ENCODE data around the gene MYO5B. TPM values are rescaled to one million over a fixed set of nuclear protein-coding genes. Genes with fewer than 3 reads are reported as not detected.

MYO5B gene
- total RNA-seq, 4 donors from 2014 or later = 2.0 to 13.9 (median 5.3) TPM

GRCh38 chr18:50119296-50119695 lies 75.7 kb downstream of the MYO5B start:
- H3K4me3 ChIP-seq = no peak overlapping the region
- no peaks in the 10 kb centered on the region for H3K9me3 ChIP-seq
- no peaks in the 10 kb centered on the region for H3K4me1 ChIP-seq
- H3K36me3 ChIP-seq = no peaks in the 10 kb centered on the region
- intact Hi-C loops (cut with DNase I) = no loop called here
- no peak for DNase-seq (ENCODE audit: extremely low spot score)
- peaks cover 0 to 10% (median 0%) of the 10 kb centered on the region in 4 donors for H3K27me3 ChIP-seq
- TF ChIP-seq EP300 (IDR thresholded peaks at IDR 0.05) = no peak
- TF ChIP-seq POLR2AphosphoS5 (IDR thresholded peaks at IDR 0.05) = no peak
- TF ChIP-seq POLR2A (IDR thresholded peaks at IDR 0.05; ENCODE audit: low read depth) = no peak
- TF ChIP-seq CTCF (IDR thresholded peaks at IDR 0.05) = no peak
- no peak overlapping the region for H3K27ac ChIP-seq (replicated peaks in 1 of 4)
- WGBS = 47% methylated on average over 5 of the region's 5 CpGs

- intact Hi-C loops (cut with DNase I) = no loop called here
- Histone ChIP-seq H3K4me1 (no peaks in the 10 kb centered on the region), H3K4me3 (no peak overlapping the region), H3K36me3 (no peaks in the 10 kb centered on the region), H3K27ac (replicated peaks in 1 of 4) (no peak overlapping the region), H3K9me3 (no peaks in the 10 kb centered on the region), H3K27me3 (peaks cover 0 to 10% (median 0%) of the 10 kb centered on the region in 4 donors)
- 67% methylated on average over 3 of the region's 3 CpGs for WGBS
- DNase-seq (ENCODE audit: extremely low spot score) = no peak
- TF ChIP-seq CTCF (IDR thresholded peaks at IDR 0.05) = no peak
These were observed 77.1 kb downstream of the MYO5B start for GRCh38 chr18:50117863-50118262.

- Histone ChIP-seq H3K9me3 (no peaks in the 10 kb centered on the region), H3K27ac (replicated peaks in 1 of 4) (no peak overlapping the region), H3K4me3 (no peak overlapping the region), H3K4me1 (no peaks in the 10 kb centered on the region), H3K36me3 (no peaks in the 10 kb centered on the region), H3K27me3 (peaks cover 0 to 1% (median 0%) of the 10 kb centered on the region in 4 donors)
- 62% methylated on average over 2 of the region's 2 CpGs for WGBS
- intact Hi-C loops (cut with DNase I) = no loop called here
- TF ChIP-seq POLR2AphosphoS5 (IDR thresholded peaks at IDR 0.05) = no peak
- no peak for TF ChIP-seq EP300 (IDR thresholded peaks at IDR 0.05)
- TF ChIP-seq CTCF (IDR thresholded peaks at IDR 0.05) = no peak
- no peak for TF ChIP-seq POLR2A (IDR thresholded peaks at IDR 0.05; ENCODE audit: low read depth)
- DNase-seq (ENCODE audit: extremely low spot score) = no peak
These were observed 79.9 kb downstream of the MYO5B start for GRCh38 chr18:50115095-50115494.

- no peaks in the 10 kb centered on the region for H3K4me1 ChIP-seq
- WGBS = 65% methylated on average over 6 of the region's 6 CpGs
- no peak for DNase-seq (ENCODE audit: extremely low spot score)
- intact Hi-C loops (cut with DNase I) = no loop called here
- H3K4me3 ChIP-seq = no peak overlapping the region
- H3K9me3 ChIP-seq = no peaks in the 10 kb centered on the region
- no peak for TF ChIP-seq EP300 (IDR thresholded peaks at IDR 0.05)
- no peak for TF ChIP-seq POLR2A (IDR thresholded peaks at IDR 0.05; ENCODE audit: low read depth)
- no peak for TF ChIP-seq CTCF (IDR thresholded peaks at IDR 0.05)
- TF ChIP-seq POLR2AphosphoS5 (IDR thresholded peaks at IDR 0.05) = no peak
- no peak overlapping the region for H3K27ac ChIP-seq (replicated peaks in 1 of 4)
- no peaks in the 10 kb centered on the region for H3K36me3 ChIP-seq
- peaks cover 0 to 8% (median 0%) of the 10 kb centered on the region in 4 donors for H3K27me3 ChIP-seq
These were observed 80.5 kb downstream of the MYO5B start for GRCh38 chr18:50114448-50114847.

- no peak for DNase-seq (ENCODE audit: extremely low spot score)
- intact Hi-C loops (cut with DNase I) = no loop called here
- Histone ChIP-seq H3K27me3 (peaks cover 0 to 10% (median 0%) of the 10 kb centered on the region in 4 donors), H3K36me3 (no peaks in the 10 kb centered on the region), H3K4me3 (no peak overlapping the region), H3K27ac (replicated peaks in 1 of 4) (no peak overlapping the region), H3K9me3 (no peaks in the 10 kb centered on the region), H3K4me1 (no peaks in the 10 kb centered on the region)
- no peak for TF ChIP-seq POLR2AphosphoS5 (IDR thresholded peaks at IDR 0.05)
- no peak for TF ChIP-seq POLR2A (IDR thresholded peaks at IDR 0.05; ENCODE audit: low read depth)
- no peak for TF ChIP-seq EP300 (IDR thresholded peaks at IDR 0.05)
- TF ChIP-seq CTCF (IDR thresholded peaks at IDR 0.05) = no peak
- 57% methylated on average over 2 of the region's 2 CpGs for WGBS
These were observed 81.2 kb downstream of the MYO5B start for GRCh38 chr18:50113726-50114125.

Data from esophagus muscularis mucosa (tissue), 4 donors.